ENCODE data around the gene PDZD2. TPM values are rescaled to one million over a fixed set of nuclear protein-coding genes. Genes with fewer than 3 reads are reported as not detected.

The PDZD2 gene
- total RNA-seq, 1 experiment from 2014 or later = not detected

- ChIA-PET CTCF (no interaction called here), POLR2A (ENCODE audit: unreplicated experiment) (no interaction called here)
Observed at GRCh38 chr5:31911291-31912265, 272.6 kb downstream of the PDZD2 start.

GRCh38 chr5:31913808-31914207 lies 274.9 kb downstream of the PDZD2 start:
- BruUV-seq (replicated peaks) = no TSS peak
- H3K27ac ChIP-seq = no peak overlapping the region
- intact Hi-C loops (cut with micrococcal nuclease; ENCODE audit: unreplicated experiment) = loop anchor here (2.0 kb wide), 1 partner anchor 39 kb away; no protein-coding TSS in a partner anchor

More at GRCh38 chr5:31911291-31912265, 272.6 kb downstream of the PDZD2 start:
- Histone ChIP-seq H3K36me3 (ENCODE audit: low read depth) (no peaks in the 10 kb centered on the region), H3K27me3 (ENCODE audit: insufficient read depth, low read depth) (peaks cover 94% of the 10 kb centered on the region), H3F3A (ENCODE audit: insufficient read depth, low read depth) (no peaks in the 10 kb centered on the region), H3K4me1 (replicated peaks; ENCODE audit: insufficient read depth) (no peaks in the 10 kb centered on the region), H3K4me3 (no peak overlapping the region), H2AFZ (no peak overlapping the region), H3K27ac (no peak overlapping the region), H4K20me1 (ENCODE audit: insufficient read depth) (no peaks in the 10 kb centered on the region), H3K4me2 (no peak overlapping the region), H3K9me3 (ENCODE audit: insufficient read depth, low read depth) (no peaks in the 10 kb centered on the region), H3K9me2 (ENCODE audit: insufficient read depth) (no peaks in the 10 kb centered on the region), H3K79me2 (ENCODE audit: low read depth) (no peaks in the 10 kb centered on the region)
- DNase-seq = no peak
- TF ChIP-seq CTCF (conservative IDR thresholded peaks at IDR 0.05) (no peak), EZH2 (IDR thresholded peaks at IDR 0.05; ENCODE audit: low read depth) (no peak)
- intact Hi-C loops (cut with micrococcal nuclease; ENCODE audit: unreplicated experiment) = loop anchor here (2.0 kb wide), 1 partner anchor 37 kb away; no protein-coding TSS in a partner anchor
- BruUV-seq (replicated peaks) = no TSS peak

GRCh38 chr5:31916327-31916726 lies 277.4 kb downstream of the PDZD2 start:
- H3F3A ChIP-seq (ENCODE audit: insufficient read depth, low read depth) = no peaks in the 10 kb centered on the region
- BruUV-seq (replicated peaks) = no TSS peak
- H3K79me2 ChIP-seq (ENCODE audit: low read depth) = no peaks in the 10 kb centered on the region
- intact Hi-C loops (cut with micrococcal nuclease; ENCODE audit: unreplicated experiment) = no loop called here
- no peak overlapping the region for H3K27ac ChIP-seq
- no peak for TF ChIP-seq CTCF (conservative IDR thresholded peaks at IDR 0.05)
- no peak for TF ChIP-seq EZH2 (IDR thresholded peaks at IDR 0.05; ENCODE audit: low read depth)
- no peaks in the 10 kb centered on the region for H3K36me3 ChIP-seq (ENCODE audit: low read depth)
- no peak overlapping the region for H3K4me2 ChIP-seq
- no peaks in the 10 kb centered on the region for H4K20me1 ChIP-seq (ENCODE audit: insufficient read depth)
- H3K9me3 ChIP-seq (ENCODE audit: insufficient read depth, low read depth) = no peaks in the 10 kb centered on the region
- POLR2A ChIA-PET (ENCODE audit: unreplicated experiment) = no interaction called here
- no peak overlapping the region for H2AFZ ChIP-seq
- H3K27me3 ChIP-seq (ENCODE audit: insufficient read depth, low read depth) = peaks cover 89% of the 10 kb centered on the region
- no peaks in the 10 kb centered on the region for H3K9me2 ChIP-seq (ENCODE audit: insufficient read depth)
- CTCF ChIA-PET = no interaction called here
- no peaks in the 10 kb centered on the region for H3K4me1 ChIP-seq (replicated peaks; ENCODE audit: insufficient read depth)
- no peak overlapping the region for H3K4me3 ChIP-seq
- DNase-seq = no peak

More at GRCh38 chr5:31913808-31914207, 274.9 kb downstream of the PDZD2 start:
- no peaks in the 10 kb centered on the region for H3F3A ChIP-seq (ENCODE audit: insufficient read depth, low read depth)
- no peaks in the 10 kb centered on the region for H3K79me2 ChIP-seq (ENCODE audit: low read depth)
- H4K20me1 ChIP-seq (ENCODE audit: insufficient read depth) = no peaks in the 10 kb centered on the region
- no peak overlapping the region for H2AFZ ChIP-seq
- no peaks in the 10 kb centered on the region for H3K9me3 ChIP-seq (ENCODE audit: insufficient read depth, low read depth)
- TF ChIP-seq EZH2 (IDR thresholded peaks at IDR 0.05; ENCODE audit: low read depth) = no peak
- peaks cover 91% of the 10 kb centered on the region for H3K27me3 ChIP-seq (ENCODE audit: insufficient read depth, low read depth)
- H3K36me3 ChIP-seq (ENCODE audit: low read depth) = no peaks in the 10 kb centered on the region
- no peaks in the 10 kb centered on the region for H3K4me1 ChIP-seq (replicated peaks; ENCODE audit: insufficient read depth)
- no peak overlapping the region for H3K4me3 ChIP-seq
- H3K4me2 ChIP-seq = no peak overlapping the region
- CTCF ChIA-PET = no interaction called here
- POLR2A ChIA-PET (ENCODE audit: unreplicated experiment) = no interaction called here
- no peaks in the 10 kb centered on the region for H3K9me2 ChIP-seq (ENCODE audit: insufficient read depth)
- DNase-seq = no peak

Measured in PC-9 (cell line).